ENCODE results near the gene DYRK3.

Gene DYRK3

GRCh38 chr1:206661161-206661820, 26.0 kb downstream of the DYRK3 start:
- no peak for DNase-seq (ENCODE audit: low spot score)

DNA sequence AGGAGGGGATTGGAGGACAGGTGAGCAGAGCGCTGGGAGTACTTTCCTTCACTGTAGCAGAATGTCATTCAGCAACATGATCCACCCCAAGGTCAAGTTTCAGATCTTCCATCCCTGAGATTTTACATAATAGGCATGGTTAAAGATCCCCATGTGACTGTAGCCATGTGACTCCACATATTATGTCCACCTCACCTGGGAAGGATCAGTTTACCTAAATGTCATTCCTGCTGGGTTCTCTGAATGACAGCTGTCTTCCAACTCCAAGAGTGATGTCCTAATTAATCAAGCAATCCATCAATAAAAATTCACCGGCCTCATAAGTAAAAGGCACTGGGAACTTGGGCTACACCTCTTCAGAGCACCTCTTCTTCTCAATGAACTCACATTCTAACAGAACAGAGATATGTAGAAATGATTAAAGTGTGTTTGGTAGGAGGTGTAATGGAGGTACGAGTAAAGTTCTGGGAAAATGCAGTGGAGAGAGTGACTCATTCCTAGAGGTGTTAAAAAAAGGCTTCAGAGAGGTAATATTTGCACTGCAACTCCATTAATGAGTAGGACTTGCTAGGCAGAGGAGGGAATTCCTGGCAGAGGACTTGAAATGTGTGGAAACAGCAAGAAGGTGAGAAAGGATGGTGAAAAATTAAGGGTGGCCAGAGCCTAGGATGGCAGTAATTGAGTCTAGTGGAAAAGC, 27.2 kb downstream of the DYRK3 start:
- DNase-seq (ENCODE audit: low spot score) = no peak

- DNase-seq (ENCODE audit: low spot score) = no peak
These were observed 28.0 kb downstream of the DYRK3 start for GRCh38 chr1:206663362-206663761.

GRCh38 chr1:206663832-206664652, 28.7 kb downstream of the DYRK3 start:
- peak; percentile 80 for DNase-seq (ENCODE audit: low spot score)

GRCh38 chr1:206664740-206665139, 29.4 kb downstream of the DYRK3 start:
- DNase-seq (ENCODE audit: low spot score) = no peak

DNA sequence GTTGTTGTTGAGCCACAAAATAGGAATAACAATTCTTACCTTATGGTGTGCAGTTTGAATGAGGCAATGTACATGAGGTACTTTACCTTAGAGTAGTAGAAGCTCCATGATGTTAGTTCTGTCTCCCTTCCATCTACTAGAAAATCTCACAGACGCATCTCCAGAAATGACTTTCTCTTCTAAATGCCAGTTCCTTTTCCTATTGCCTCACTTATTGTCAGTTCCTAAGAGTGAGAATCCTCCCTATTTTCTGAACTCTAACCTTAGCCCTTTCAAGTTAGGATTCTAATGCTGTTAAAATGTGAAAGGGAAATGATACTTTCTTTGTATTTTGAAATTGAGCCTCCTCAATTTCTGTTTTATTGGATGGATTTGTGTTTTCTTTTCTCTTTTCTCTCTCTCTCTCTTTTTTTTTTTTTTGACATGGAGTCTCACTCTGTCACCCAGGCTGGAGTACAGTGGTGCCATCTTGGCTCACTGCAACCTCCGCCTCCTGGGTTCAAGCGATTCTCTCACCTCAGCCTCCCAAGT, 30.8 kb downstream of the DYRK3 start:
- DNase-seq (ENCODE audit: low spot score) = no peak

DNA sequence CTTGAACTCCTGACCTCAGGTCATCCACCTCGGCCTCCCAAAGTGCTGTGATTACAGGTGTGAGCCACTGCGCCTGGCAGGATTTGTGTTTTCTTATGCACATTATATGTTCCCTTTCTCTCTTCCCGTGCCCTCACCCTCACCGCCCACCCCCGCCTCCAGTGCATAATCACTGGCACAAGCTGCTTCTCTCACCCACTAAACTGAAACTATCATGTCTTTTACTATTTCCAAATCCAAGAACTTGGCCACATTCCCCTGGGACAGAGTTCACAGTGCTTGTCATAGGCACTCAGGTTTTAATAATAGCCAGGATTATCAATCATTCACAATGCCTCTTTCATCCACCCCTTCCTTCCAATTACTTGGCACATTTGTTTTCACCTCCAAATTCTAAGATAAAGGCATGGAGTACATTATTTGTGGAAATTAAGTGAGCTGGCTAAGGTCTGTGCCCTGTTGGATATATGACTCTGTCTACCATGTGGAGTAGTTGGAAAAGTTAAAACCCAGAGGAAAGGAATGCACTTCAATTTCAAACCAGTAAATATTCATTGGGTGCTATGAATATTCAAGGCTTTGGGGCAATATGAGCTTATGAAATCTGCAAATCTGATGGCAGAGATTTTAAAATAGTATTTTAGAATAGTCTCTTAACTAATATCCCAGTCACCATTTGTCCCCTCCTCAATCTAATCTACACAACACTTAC, 31.8 kb downstream of the DYRK3 start:
- DNase-seq (ENCODE audit: low spot score) = no peak

- DNase-seq (ENCODE audit: low spot score) = no peak
These were observed 33.0 kb downstream of the DYRK3 start for GRCh38 chr1:206668351-206668750.

GRCh38 chr1:206668874-206669410, 33.6 kb downstream of the DYRK3 start:
- no peak for DNase-seq (ENCODE audit: low spot score)

DNA sequence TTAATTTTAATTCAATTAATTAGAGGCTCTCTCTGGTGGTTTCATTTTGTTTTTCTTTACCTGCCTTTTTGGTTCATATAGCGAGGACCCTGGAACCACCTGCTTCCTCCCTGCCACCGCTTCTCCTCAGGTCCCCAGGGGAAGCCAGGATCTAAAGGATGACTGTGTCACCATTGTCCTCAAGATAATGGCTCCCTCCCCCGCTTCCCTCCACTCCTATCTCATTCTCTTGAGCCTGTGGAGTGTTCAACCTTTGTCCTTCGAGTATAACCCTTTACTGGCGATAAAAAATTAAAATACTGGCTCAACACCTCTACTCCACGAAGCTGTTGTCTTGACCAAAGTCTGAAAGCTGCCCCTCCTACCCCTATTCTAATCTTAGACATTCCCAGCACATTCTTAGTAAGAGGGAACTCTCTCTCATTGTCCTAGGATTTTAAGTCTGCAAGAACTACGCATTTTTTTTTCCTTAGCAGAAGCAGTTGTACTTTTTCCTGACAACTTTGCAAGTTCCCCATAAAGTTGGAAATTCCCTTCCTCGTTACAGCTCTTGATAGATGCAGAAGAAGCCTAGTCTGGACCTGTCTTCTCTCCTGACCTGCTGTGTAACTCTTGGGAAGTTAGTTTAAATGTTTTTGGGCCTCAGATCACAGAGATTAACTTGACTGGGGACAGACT, 36.8 kb downstream of the DYRK3 start:
- no peak for DNase-seq (ENCODE audit: low spot score)

DNA sequence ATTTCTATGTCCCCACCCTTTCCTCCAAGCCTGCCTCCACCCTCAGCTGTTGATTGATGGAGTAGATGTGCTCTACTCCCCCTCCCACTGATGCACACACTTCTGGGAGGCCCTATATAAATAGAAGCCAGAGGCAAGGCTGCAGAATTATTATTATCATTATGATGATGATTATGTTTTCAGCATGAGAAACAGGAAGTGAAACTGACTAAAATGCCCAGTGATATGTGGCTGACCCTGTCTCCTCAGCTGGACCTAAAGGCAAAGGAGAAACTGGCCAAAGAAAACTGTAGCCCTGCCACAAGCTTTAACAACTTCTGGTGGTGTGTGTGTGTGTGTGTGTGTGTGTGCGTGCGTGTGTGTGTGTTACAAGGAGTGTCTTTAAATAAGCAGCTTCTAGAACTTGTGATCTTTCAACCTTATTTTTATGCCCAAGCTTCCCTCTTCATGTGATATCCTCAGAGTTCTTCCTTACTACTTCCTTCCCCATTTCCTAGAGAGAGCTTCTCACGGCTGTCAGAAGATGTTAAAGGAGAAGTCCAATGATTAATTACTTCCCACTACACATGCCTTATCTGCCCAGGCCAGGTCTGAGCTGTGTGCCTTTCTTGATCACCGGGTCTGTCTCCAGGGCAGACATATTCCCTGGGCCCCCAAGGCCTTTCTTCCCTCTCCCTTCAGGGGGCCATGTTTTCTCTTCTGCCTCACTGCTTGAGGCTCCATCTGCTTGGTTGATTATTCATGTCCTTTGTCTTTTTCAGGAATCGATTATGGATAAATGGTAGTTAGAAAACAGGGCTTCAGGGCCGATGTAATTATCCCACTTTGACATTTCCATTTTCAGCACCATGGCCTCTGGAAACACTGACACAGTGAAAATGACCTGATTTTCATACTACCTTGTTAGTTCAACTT, 37.8 kb downstream of the DYRK3 start:
- DNase-seq (ENCODE audit: low spot score) = no peak

GRCh38 chr1:206674236-206674635, 38.9 kb downstream of the DYRK3 start:
- no peak for DNase-seq (ENCODE audit: low spot score)

- DNase-seq (ENCODE audit: low spot score) = peak; percentile 93
These were observed 39.4 kb downstream of the DYRK3 start for GRCh38 chr1:206674745-206675175.

DNA sequence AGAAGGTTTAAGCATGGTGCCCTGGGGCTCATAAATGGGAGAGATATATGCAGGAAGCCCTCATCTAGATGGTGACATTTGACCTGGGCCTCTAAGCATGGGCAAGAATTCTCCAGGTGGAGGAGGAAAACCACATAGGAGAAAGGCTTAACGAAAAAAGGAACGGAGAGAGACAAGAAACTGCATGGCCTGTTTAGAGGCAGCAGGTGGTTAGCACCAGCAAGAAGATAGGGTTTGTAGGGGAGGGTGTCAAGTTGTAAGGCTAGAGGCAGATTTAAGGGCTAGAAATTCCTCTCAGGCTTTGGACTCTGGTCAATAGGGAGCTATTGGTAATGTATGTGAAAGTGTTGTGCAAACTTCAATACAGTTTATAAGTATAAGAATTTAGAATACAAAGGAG, 41.2 kb downstream of the DYRK3 start:
- DNase-seq (ENCODE audit: low spot score) = no peak

GRCh38 chr1:206678490-206678889, 43.2 kb downstream of the DYRK3 start:
- no peak for DNase-seq (ENCODE audit: low spot score)

- DNase-seq (ENCODE audit: low spot score) = no peak
These were observed 44.4 kb downstream of the DYRK3 start for GRCh38 chr1:206679738-206680211.

DNA sequence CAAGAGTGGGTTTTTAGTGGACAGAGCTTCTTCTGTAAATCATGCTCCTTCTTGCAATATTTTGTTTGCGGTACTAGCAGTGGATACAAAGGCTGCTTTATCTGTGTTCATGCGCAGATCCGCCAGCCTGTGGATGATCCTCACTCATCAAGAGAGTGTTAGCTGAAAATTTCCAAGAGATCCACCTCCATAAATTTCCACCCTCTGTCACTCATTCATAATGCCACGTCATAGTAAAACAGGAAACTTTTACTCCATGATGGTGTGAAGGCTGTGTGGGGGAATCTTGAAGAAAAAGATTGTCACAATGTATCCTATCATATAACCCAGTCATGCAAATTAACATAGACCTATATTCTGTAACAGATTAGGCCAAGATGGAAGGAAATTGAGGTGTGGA, 44.9 kb downstream of the DYRK3 start:
- DNase-seq (ENCODE audit: low spot score) = no peak

DNA sequence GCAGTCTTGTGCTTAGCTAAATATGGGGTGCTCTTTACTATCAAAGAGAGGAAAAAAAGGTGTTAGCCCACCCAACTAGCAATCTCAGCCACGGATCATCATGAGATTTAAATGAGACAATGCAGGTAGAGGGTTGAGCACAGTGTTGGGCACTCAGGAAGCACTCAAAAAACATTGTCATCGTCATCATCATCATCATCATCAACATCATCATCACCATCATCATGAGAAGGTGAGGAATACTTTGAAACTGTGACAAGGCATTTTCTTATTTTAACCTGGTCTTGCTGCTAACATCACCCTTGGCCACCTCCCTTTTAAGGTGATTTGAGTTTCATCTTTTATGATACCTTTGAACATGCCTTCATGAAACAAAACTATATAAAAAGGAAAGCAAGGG, 46.0 kb downstream of the DYRK3 start:
- no peak for DNase-seq (ENCODE audit: low spot score)

- no peak for DNase-seq (ENCODE audit: low spot score)
These were observed 46.8 kb downstream of the DYRK3 start for GRCh38 chr1:206682111-206682510.

DNA sequence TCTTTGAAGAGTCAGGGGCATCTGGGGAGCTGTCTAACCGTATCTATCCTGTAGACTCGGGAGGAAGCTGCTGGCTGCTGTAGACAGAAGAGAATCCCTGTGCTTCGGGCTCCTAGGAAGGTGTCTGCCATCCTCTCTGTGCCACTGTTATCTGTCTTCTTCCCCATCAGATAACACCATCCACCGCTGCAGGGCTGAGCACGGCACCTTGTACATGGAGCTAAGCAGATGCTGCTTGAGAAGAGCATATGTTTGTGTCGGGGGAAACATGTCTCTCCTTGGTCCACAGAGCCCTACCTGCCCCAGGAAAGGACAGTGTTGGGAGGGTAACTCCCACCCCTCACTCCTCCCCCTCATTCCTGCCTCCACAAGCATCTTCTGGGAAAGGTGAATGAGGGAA, 48.0 kb downstream of the DYRK3 start:
- DNase-seq (ENCODE audit: low spot score) = no peak
